Mononuclear cell (primary cell): Measurements from ENCODE around the gene CCDC112. TPM values are rescaled to one million over a fixed set of nuclear protein-coding genes. Genes with fewer than 3 reads are reported as not detected.
A peak's percentile ranks its signal among the peaks of the same experiment; 100 is the strongest.
"Not testable (repeated sequence)": the region's sequence is repeated elsewhere in the genome, so short reads cannot be mapped to it uniquely, and the experiment has no call there.

ENCODE experiments used
- H3K27me3 ChIP-seq: 2 replicates; pipeline ENCODE4 v1.6.0; 2011; ENCODE audit warnings: low read length, control low read depth; ENCODE audit not compliant: insufficient read depth
- H3K4me1 ChIP-seq: 2 replicates; pipeline ENCODE4 v1.5.1; 2011; ENCODE audit warnings: mild to moderate bottlenecking, low read length, control low read depth; ENCODE audit not compliant: insufficient read depth
- H3K4me3 ChIP-seq: 2 replicates; pipeline ENCODE4 v1.5.1; 2011; ENCODE audit warnings: mild to moderate bottlenecking, low read length, moderate library complexity
- H3K9me3 ChIP-seq: 2 replicates; pipeline ENCODE4 v1.5.1; 2011; ENCODE audit warnings: low read depth, mild to moderate bottlenecking, control low read depth, low read length
- total RNA-seq: library from RNA; depleted of rRNA; stranded (reverse); fragments of >200 nt; gene quantifications from one replicate; pipeline ENCODE4 v1.2.3, GENCODE V29; 2012

CCDC112 gene
- 4.9 TPM for total RNA-seq

DNA sequence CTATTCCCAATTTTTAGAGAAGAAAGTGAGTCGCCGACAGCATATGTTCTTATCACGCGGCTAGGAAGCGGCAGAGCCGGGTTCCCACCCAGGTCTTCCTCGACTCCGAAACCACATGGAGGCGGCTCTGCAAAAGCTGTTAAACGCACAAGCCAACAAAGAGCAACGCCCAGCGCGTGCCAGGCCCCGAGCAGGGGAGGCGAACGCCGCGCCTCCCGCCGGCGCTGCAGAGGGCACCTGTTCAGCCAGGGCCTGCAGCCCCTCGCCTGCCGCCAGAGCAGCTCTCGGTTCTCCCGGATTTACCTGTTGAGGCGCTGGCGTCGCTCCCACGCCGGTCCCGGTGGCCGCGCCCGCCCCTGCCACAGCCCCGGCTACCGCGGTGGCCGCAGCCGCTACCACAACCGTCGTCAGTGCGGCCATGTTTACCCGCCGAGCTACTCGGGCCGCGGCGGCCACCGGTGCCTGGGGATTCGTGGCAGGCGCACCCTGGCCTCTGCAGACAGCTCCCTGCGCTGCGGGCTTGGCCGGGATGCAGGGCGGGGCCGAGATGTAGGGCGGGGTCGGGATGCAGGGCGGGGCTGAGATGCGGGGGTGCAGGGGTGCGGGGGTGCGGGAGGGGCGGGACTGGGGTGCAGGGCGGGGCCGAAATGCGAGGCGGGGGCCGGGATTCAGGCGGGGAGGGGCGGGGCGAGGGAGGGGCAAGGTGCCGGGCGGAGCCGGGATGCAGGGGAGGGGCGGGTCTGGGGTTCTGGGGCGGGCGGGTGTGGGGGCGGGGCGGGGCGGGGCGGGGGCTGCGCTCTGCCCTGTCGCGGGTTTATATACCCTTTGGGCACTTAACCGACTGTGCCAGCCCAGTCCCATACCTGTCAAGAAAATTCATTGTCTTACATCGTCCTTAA, at the start of gene CCDC112:
CCDC112 (minus strand) TSS at position 531 of the 899 bp plus-strand sequence; CDS start at position 420, 111 bp downstream.
- Histone ChIP-seq H3K4me3 (peak within 1 kb of the TSS; percentile 55), H3K4me1 (peaks cover 14% of the 10 kb centered on the region), H3K9me3 (peaks cover 17% of the 10 kb centered on the region), H3K27me3 (peaks cover 7% of the 10 kb centered on the region)

DNA sequence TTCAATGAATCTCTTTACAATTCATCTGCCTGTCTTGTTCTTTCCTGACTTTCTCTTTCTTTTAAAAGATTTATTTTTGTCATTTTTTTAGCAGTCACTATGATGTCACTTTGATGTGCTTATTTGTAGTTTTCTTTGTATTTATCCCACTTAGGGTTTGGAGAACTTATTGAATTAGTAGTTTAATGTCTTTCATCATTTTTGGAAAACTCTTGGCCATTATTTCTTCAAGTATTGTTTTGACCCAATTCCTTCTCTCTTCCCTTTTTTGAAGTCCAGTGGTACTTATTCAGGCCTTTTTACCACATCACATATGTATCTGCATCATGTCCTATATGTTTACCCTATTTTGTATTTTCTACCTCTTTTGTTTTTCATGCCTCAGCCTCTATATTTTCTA, 48.9 kb upstream of the CCDC112 start:
- H3K4me3 ChIP-seq = no peak overlapping the region

GRCh38 chr5:115343855-115344254, 47.4 kb upstream of the CCDC112 start:
- H3K4me3 ChIP-seq = no peak overlapping the region

More for the DNA sequence above, 48.9 kb upstream of the CCDC112 start:
- no peaks in the 10 kb centered on the region for H3K4me1 ChIP-seq
- no peaks in the 10 kb centered on the region for H3K27me3 ChIP-seq
- H3K9me3 ChIP-seq = no peaks in the 10 kb centered on the region

GRCh38 chr5:115342590-115343377, 46.3 kb upstream of the CCDC112 start:
- Histone ChIP-seq H3K27me3 (no peaks in the 10 kb centered on the region), H3K4me1 (no peaks in the 10 kb centered on the region)

More at GRCh38 chr5:115343855-115344254, 47.4 kb upstream of the CCDC112 start:
- no peaks in the 10 kb centered on the region for H3K4me1 ChIP-seq
- H3K27me3 ChIP-seq = no peaks in the 10 kb centered on the region
- H3K9me3 ChIP-seq = no peaks in the 10 kb centered on the region

GRCh38 chr5:115341745-115342144, 45.3 kb upstream of the CCDC112 start:
- no peaks in the 10 kb centered on the region for H3K4me1 ChIP-seq
- H3K27me3 ChIP-seq = no peaks in the 10 kb centered on the region
- no peaks in the 10 kb centered on the region for H3K9me3 ChIP-seq
- no peak overlapping the region for H3K4me3 ChIP-seq

More at GRCh38 chr5:115342590-115343377, 46.3 kb upstream of the CCDC112 start:
- no peak overlapping the region for H3K4me3 ChIP-seq
- H3K9me3 ChIP-seq = no peaks in the 10 kb centered on the region

DNA sequence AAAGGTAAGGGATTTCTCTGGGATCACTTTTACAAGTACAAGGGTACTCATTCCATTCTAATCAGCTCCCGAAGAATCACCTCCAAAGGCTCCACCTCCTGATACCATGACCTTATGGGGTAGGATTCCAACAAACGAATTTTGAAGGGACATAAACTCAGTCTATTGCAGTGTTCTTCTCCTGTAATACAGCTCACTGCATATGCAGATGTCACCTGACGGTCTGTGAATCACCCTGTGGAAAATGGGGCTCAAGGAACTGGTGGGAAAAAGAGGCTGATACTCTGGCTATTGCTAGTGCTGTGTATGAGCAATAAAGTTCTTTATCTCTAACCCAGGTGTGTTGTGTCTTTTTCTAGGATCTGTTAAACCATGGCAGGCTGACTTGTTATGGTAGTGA, 42.4 kb upstream of the CCDC112 start:
- Histone ChIP-seq H3K4me1 (no peaks in the 10 kb centered on the region), H3K27me3 (no peaks in the 10 kb centered on the region), H3K9me3 (no peaks in the 10 kb centered on the region), H3K4me3 (no peak overlapping the region)

- Histone ChIP-seq H3K27me3 (no peaks in the 10 kb centered on the region), H3K4me3 (no peak overlapping the region), H3K9me3 (no peaks in the 10 kb centered on the region), H3K4me1 (no peaks in the 10 kb centered on the region)
Observed at GRCh38 chr5:115337882-115338281, 41.4 kb upstream of the CCDC112 start.

DNA sequence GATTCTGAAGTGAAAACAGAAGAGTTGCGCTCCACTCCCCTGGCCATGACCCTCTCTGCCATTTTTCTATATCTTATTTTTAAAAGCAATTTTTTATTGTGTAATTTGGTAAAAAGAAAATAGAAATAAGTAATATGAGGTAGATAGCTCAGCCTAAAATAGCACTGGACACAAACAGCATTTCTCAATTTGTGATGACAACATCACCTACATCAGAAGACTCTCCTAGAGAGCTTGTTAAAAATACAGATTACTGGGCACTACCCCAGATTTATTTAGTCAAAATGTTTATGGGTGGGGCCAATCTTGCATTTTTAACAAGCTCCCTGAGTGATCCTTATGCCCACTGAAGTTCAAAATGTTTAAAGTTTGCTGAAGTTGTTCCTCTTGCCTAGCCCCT, 40.5 kb upstream of the CCDC112 start:
- Histone ChIP-seq H3K4me3 (no peak overlapping the region), H3K9me3 (no peaks in the 10 kb centered on the region), H3K27me3 (no peaks in the 10 kb centered on the region), H3K4me1 (no peaks in the 10 kb centered on the region)

DNA sequence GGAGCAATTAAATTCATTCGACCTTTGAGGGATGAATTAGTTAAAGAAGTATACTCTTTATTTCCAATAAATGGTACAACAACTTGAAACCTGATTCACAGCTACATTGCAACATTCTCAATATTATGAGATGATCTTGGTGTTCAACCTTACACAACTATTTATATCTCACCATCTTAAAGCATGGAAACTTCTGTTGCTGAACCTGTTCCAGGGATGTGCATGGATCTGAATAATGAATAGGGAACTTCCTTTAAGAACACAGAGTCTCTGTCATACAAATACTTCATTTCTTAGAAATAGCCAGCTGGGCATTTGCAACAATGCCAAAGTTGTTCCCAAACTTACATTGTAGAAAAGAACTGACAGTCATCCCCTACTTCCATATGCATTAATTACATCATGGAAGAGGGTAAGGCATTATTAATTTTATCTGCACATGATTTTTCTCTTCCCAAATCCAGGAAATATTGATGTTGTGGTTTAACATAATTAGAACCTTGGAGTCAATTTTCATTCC, 39.8 kb upstream of the CCDC112 start:
- no peaks in the 10 kb centered on the region for H3K9me3 ChIP-seq
- H3K4me3 ChIP-seq = no peak overlapping the region
- H3K4me1 ChIP-seq = no peaks in the 10 kb centered on the region
- no peaks in the 10 kb centered on the region for H3K27me3 ChIP-seq

DNA sequence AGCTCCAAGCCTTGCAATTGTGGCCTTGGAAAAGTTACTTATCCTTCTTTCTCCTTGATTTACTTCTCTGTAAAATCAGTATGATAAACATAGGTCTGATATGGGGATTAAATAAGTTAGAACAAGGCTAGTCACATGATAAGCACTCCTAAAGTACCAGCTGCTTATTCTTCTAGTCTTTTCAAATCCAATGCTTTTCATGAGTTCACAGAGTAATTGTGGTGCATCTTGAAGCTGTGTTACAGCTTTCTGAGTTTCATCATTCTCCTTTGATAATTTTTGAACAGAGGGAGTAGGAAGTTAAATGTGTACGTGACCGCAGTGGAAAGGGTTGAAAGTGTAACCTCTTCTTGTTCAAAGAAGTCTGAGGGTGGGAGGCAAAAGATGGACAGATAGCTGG, 38.8 kb upstream of the CCDC112 start:
- H3K4me3 ChIP-seq = no peak overlapping the region
- H3K4me1 ChIP-seq = no peaks in the 10 kb centered on the region
- H3K9me3 ChIP-seq = no peaks in the 10 kb centered on the region
- no peaks in the 10 kb centered on the region for H3K27me3 ChIP-seq

GRCh38 chr5:115333164-115333563, 36.7 kb upstream of the CCDC112 start:
- Histone ChIP-seq H3K9me3 (no peaks in the 10 kb centered on the region), H3K4me1 (no peaks in the 10 kb centered on the region), H3K4me3 (no peak overlapping the region), H3K27me3 (no peaks in the 10 kb centered on the region)

GRCh38 chr5:115330830-115331229, 34.4 kb upstream of the CCDC112 start:
- H3K4me1 ChIP-seq = no peaks in the 10 kb centered on the region
- H3K4me3 ChIP-seq = no peak overlapping the region
- peaks cover 6% of the 10 kb centered on the region for H3K27me3 ChIP-seq
- no peaks in the 10 kb centered on the region for H3K9me3 ChIP-seq

- Histone ChIP-seq H3K4me3 (no peak overlapping the region), H3K4me1 (no peaks in the 10 kb centered on the region), H3K27me3 (peaks cover 15% of the 10 kb centered on the region), H3K9me3 (no peaks in the 10 kb centered on the region)
Observed at GRCh38 chr5:115329475-115329874, 33.0 kb upstream of the CCDC112 start.

GRCh38 chr5:115328617-115329274, 32.3 kb upstream of the CCDC112 start:
- H3K27me3 ChIP-seq = peaks cover 16% of the 10 kb centered on the region
- H3K4me1 ChIP-seq, H3K9me3 ChIP-seq, H3K4me3 ChIP-seq: not testable (repeated sequence)
